ENCODE data around the gene ENTPD7. TPM values are rescaled to one million over a fixed set of nuclear protein-coding genes. Genes with fewer than 3 reads are reported as not detected.

The ENTPD7 gene
- total and polyA plus RNA-seq, 2 donors (not counting 1 experiment from before 2014, with no cell fraction given) = 0.75 to 6.2 TPM

- Histone ChIP-seq H3K4me1 (ENCODE audit: control insufficient read depth in 2 of 2, insufficient read depth in 2 of 2, low read length in 2 of 2) (no peaks in the 10 kb centered on the region), H3K9ac (ENCODE audit: low read length) (no peak overlapping the region), H2AFZ (ENCODE audit: insufficient read depth, low read depth, low read length, poor library complexity, severe bottlenecking) (no peak overlapping the region), H3K79me2 (ENCODE audit: control insufficient read depth, insufficient read depth, low read length) (no peaks in the 10 kb centered on the region), H3K4me2 (replicated peaks; ENCODE audit: low read depth, low read length, poor library complexity, severe bottlenecking) (no peak overlapping the region), H4K20me1 (ENCODE audit: control insufficient read depth, insufficient read depth, low read length, poor library complexity, severe bottlenecking) (no peaks in the 10 kb centered on the region), H3K27me3 (replicated peaks in 1 of 4; ENCODE audit: control extremely low read depth in 1 of 4, control insufficient read depth in 3 of 4, insufficient read depth in 4 of 4, low read length in 3 of 4) (no peaks in the 10 kb centered on the region), H3K27ac (ENCODE audit: low read length in 2 of 2) (no peak overlapping the region), H3K9me3 (ENCODE audit: control extremely low read depth in 1 of 3, control insufficient read depth in 2 of 3, insufficient read depth in 1 of 3, low read length in 2 of 3) (no peaks in the 10 kb centered on the region), H3K4me3 (ENCODE audit: control extremely low read depth in 1 of 5, extremely low read depth in 1 of 5, insufficient read depth in 1 of 5, low read depth in 2 of 5, low read length in 4 of 5) (no peak overlapping the region), H3K36me3 (replicated peaks in 1 of 2; ENCODE audit: control extremely low read depth in 1 of 2, control insufficient read depth in 1 of 2, extremely low read depth in 1 of 2, insufficient read depth in 2 of 2, low read length in 1 of 2) (peaks cover 0 to 4% of the 10 kb centered on the region in 2 experiments)
- ATAC-seq (ENCODE audit: low read depth) (no peak), DNase-seq (no peak)
- no peak overlapping the region for H3K4me3 Mint-ChIP-seq
- intact Hi-C loops (cut with micrococcal nuclease) = no loop called here
- no peak for TF ChIP-seq EZH2 (IDR thresholded peaks at IDR 0.05; ENCODE audit: borderline replicate concordance, insufficient read depth, low read depth, low read length, poor library complexity, severe bottlenecking)
- H3K4me1 Mint-ChIP-seq = no peaks in the 10 kb centered on the region
- 86% methylated on average over 2 of the region's 4 CpGs for WGBS (ENCODE audit: insufficient coverage)
- CTCF ChIA-PET = no interaction called here
- no peaks in the 10 kb centered on the region for H3K27me3 Mint-ChIP-seq
- H3K27ac Mint-ChIP-seq = no peak overlapping the region
- POLR2A ChIA-PET = no interaction called here
- no peaks in the 10 kb centered on the region for H3K9me3 Mint-ChIP-seq (ENCODE audit: insufficient read depth)
Measured at GRCh38 chr10:99667108-99667751, 7.9 kb downstream of the ENTPD7 start.

GRCh38 chr10:99671386-99671785, 12.1 kb downstream of the ENTPD7 start:
- no peaks in the 10 kb centered on the region for H4K20me1 ChIP-seq (ENCODE audit: control insufficient read depth, insufficient read depth, low read length, poor library complexity, severe bottlenecking)
- no peak for DNase-seq
- no peaks in the 10 kb centered on the region for H3K9me3 ChIP-seq (ENCODE audit: control extremely low read depth in 1 of 3, control insufficient read depth in 2 of 3, insufficient read depth in 1 of 3, low read length in 2 of 3)
- WGBS (ENCODE audit: insufficient coverage) = no CpG with 5 or more reads among the region's 2 CpGs
- Mint-ChIP-seq H3K4me3 (no peak overlapping the region), H3K9me3 (ENCODE audit: insufficient read depth) (no peaks in the 10 kb centered on the region), H3K27ac (no peak overlapping the region), H3K27me3 (no peaks in the 10 kb centered on the region), H3K4me1 (peaks cover 7% of the 10 kb centered on the region)
- ChIA-PET CTCF (no interaction called here), POLR2A (no interaction called here)
- H3K27me3 ChIP-seq (replicated peaks in 1 of 4; ENCODE audit: control extremely low read depth in 1 of 4, control insufficient read depth in 3 of 4, insufficient read depth in 4 of 4, low read length in 3 of 4) = no peaks in the 10 kb centered on the region
- H3K36me3 ChIP-seq (replicated peaks in 1 of 2; ENCODE audit: control extremely low read depth in 1 of 2, control insufficient read depth in 1 of 2, extremely low read depth in 1 of 2, insufficient read depth in 2 of 2, low read length in 1 of 2) = peaks cover 0 to 4% of the 10 kb centered on the region in 2 experiments
- no peak for TF ChIP-seq EZH2 (IDR thresholded peaks at IDR 0.05; ENCODE audit: borderline replicate concordance, insufficient read depth, low read depth, low read length, poor library complexity, severe bottlenecking)
- TF ChIP-seq CTCF (IDR thresholded peaks at IDR 0.05) = no peak
- H3K27ac ChIP-seq (ENCODE audit: low read length in 2 of 2) = no peak overlapping the region
- no peak overlapping the region for H3K4me3 ChIP-seq (ENCODE audit: control extremely low read depth in 1 of 5, extremely low read depth in 1 of 5, insufficient read depth in 1 of 5, low read depth in 2 of 5, low read length in 4 of 5)
- no peaks in the 10 kb centered on the region for H3K79me2 ChIP-seq (ENCODE audit: control insufficient read depth, insufficient read depth, low read length)
- intact Hi-C loops (cut with micrococcal nuclease) = no loop called here
- no peak overlapping the region for H3K9ac ChIP-seq (ENCODE audit: low read length)
- no peak overlapping the region for H2AFZ ChIP-seq (ENCODE audit: insufficient read depth, low read depth, low read length, poor library complexity, severe bottlenecking)
- peaks cover 0 to 4% of the 10 kb centered on the region in 2 donors for H3K4me1 ChIP-seq (ENCODE audit: control insufficient read depth in 2 of 2, insufficient read depth in 2 of 2, low read length in 2 of 2)
- H3K4me2 ChIP-seq (replicated peaks; ENCODE audit: low read depth, low read length, poor library complexity, severe bottlenecking) = no peak overlapping the region
- ATAC-seq (ENCODE audit: low read depth) = no peak

Measured in B cell (primary cell).